Activated CD8-positive, alpha-beta T cell treated with anti-CD3 and anti-CD28 coated beads, Interleukin-2, amount 10 ng/mL, durations not matched to agents 7 days and 5 days (primary cell): Measurements from ENCODE around the gene CRABP2. TPM values are rescaled to one million over a fixed set of nuclear protein-coding genes. Genes with fewer than 3 reads are reported as not detected.

ENCODE experiments used
- ATAC-seq: fragments of 150-1000 bp; cut with Tn5 transposase; one replicate; pipeline ENCODE4 v1.10.0; 2021; ENCODE audit warnings: moderate library complexity
- CTCF ChIA-PET: fragments of 350-600 bp; sonication (Branson Sonifier 250); formaldehyde crosslinking; loops from one replicate; lab custom pipeline; 2021; ENCODE audit warnings: antibody characterized with exemption; lab: Charles Lee
- POLR2A ChIA-PET: fragments of 350-600 bp; sonication (Branson Sonifier 250); formaldehyde crosslinking; loops from one replicate; lab custom pipeline; 2021; ENCODE audit warnings: antibody characterized with exemption; lab: Charles Lee
- DNase-seq: peaks from one replicate; pipeline ENCODE4 v3.0.0-alpha.2; 2020
- H3K27ac Mint-ChIP-seq: one replicate; pipeline ENCODE4 v1.8.0; 2021; ENCODE audit warnings: mild to moderate bottlenecking, mixed read lengths
- H3K27me3 Mint-ChIP-seq: one replicate; pipeline ENCODE4 v1.8.0; 2021; ENCODE audit warnings: low read depth, mixed read lengths
- H3K36me3 Mint-ChIP-seq: one replicate; pipeline ENCODE4 v1.8.0; 2021; ENCODE audit warnings: low read depth, mixed read lengths
- H3K4me1 Mint-ChIP-seq: one replicate; pipeline ENCODE4 v1.8.0; 2021; ENCODE audit warnings: low read depth, mixed read lengths
- H3K4me3 Mint-ChIP-seq: one replicate; pipeline ENCODE4 v1.8.0; 2021; ENCODE audit warnings: mild to moderate bottlenecking, mixed read lengths
- H3K9me3 Mint-ChIP-seq: one replicate; pipeline ENCODE4 v1.8.0; 2022; ENCODE audit warnings: mixed read lengths; ENCODE audit not compliant: insufficient read depth
- total RNA-seq, 2 experiments: library from RNA; stranded (reverse); gene quantifications; one replicate each; pipeline ENCODE4 v1.2.3, GENCODE V29; 2021

Gene CRABP2
- total RNA-seq, 2 experiments from 2014 or later, result 1.3 to 1.9 TPM

GRCh38 chr1:156658945-156659574 lies 46.3 kb downstream of the CRABP2 start:
- Mint-ChIP-seq H3K27me3 (peaks cover 38% of the 10 kb centered on the region), H3K9me3 (no peaks in the 10 kb centered on the region), H3K27ac (peak overlapping the region; percentile 81), H3K4me3 (peak overlapping the region; percentile 53), H3K4me1 (peaks cover 67% of the 10 kb centered on the region), H3K36me3 (no peaks in the 10 kb centered on the region)
- no peak for DNase-seq
- no peak for ATAC-seq
- POLR2A ChIA-PET, result no interaction called here
- CTCF ChIA-PET, result interaction anchor here (0.7 to 8.5 kb wide), 28 partner anchors 8 to 274 kb away, joined by 3 to 240 read pairs (median 8); partner anchors contain the start of genes CRABP2, HAPLN2, ISG20L2 and METTL25B

- ATAC-seq, result no peak
- DNase-seq, result no peak
- Mint-ChIP-seq H3K9me3 (no peaks in the 10 kb centered on the region), H3K27ac (no peak overlapping the region), H3K27me3 (peaks cover 42% of the 10 kb centered on the region), H3K4me1 (peaks cover 66% of the 10 kb centered on the region), H3K4me3 (no peak overlapping the region), H3K36me3 (no peaks in the 10 kb centered on the region)
- POLR2A ChIA-PET, result interaction anchor here (0.9 kb wide), 1 partner anchor 31 kb away, joined by 3 read pairs; no protein-coding TSS in a partner anchor
- CTCF ChIA-PET, result interaction anchor here (0.8 to 8.5 kb wide), 17 partner anchors 10 to 216 kb away, joined by 3 to 240 read pairs (median 7); partner anchors contain the start of genes CRABP2, HAPLN2, ISG20L2 and METTL25B
Observed at GRCh38 chr1:156658496-156658895, 46.9 kb downstream of the CRABP2 start.

GRCh38 chr1:156657741-156658319 lies 47.6 kb downstream of the CRABP2 start:
- Mint-ChIP-seq H3K9me3 (no peaks in the 10 kb centered on the region), H3K4me1 (peaks cover 61% of the 10 kb centered on the region), H3K27ac (no peak overlapping the region), H3K27me3 (peaks cover 47% of the 10 kb centered on the region), H3K4me3 (no peak overlapping the region), H3K36me3 (no peaks in the 10 kb centered on the region)
- ChIA-PET POLR2A (interaction anchor here (0.9 kb wide), 1 partner anchor 30 kb away, joined by 3 read pairs; no protein-coding TSS in a partner anchor), CTCF (interaction anchor here (0.8 to 8.5 kb wide), 18 partner anchors 9 to 216 kb away, joined by 3 to 240 read pairs (median 6); partner anchors contain the start of genes CRABP2, HAPLN2, ISG20L2 and METTL25B)
- DNase-seq, result no peak
- ATAC-seq, result no peak

- H3K4me3 Mint-ChIP-seq, result no peak overlapping the region
- no peak overlapping the region for H3K27ac Mint-ChIP-seq
- peak; percentile 74 for DNase-seq
- peaks cover 49% of the 10 kb centered on the region for H3K27me3 Mint-ChIP-seq
- ChIA-PET POLR2A (no interaction called here), CTCF (interaction anchor here (0.8 to 8.5 kb wide), 19 partner anchors 9 to 215 kb away, joined by 3 to 240 read pairs (median 7); partner anchors contain the start of genes CRABP2, HAPLN2, ISG20L2 and METTL25B)
- no peaks in the 10 kb centered on the region for H3K9me3 Mint-ChIP-seq
- peak; percentile 37 for ATAC-seq
- no peaks in the 10 kb centered on the region for H3K36me3 Mint-ChIP-seq
- peaks cover 53% of the 10 kb centered on the region for H3K4me1 Mint-ChIP-seq
Observed at GRCh38 chr1:156656806-156657740, 48.3 kb downstream of the CRABP2 start.

- no peak overlapping the region for H3K27ac Mint-ChIP-seq
- POLR2A ChIA-PET, result interaction anchor here (0.7 to 1.2 kb wide), 2 partner anchors 21 to 101 kb away, joined by 3 to 4 read pairs; partner anchors contain the start of gene NES
- H3K4me3 Mint-ChIP-seq, result no peak overlapping the region
- H3K4me1 Mint-ChIP-seq, result peaks cover 43% of the 10 kb centered on the region
- CTCF ChIA-PET, result interaction anchor here (0.9 to 8.5 kb wide), 17 partner anchors 7 to 270 kb away, joined by 3 to 240 read pairs (median 6); partner anchors contain the start of genes CRABP2, HAPLN2, ISG20L2 and METTL25B
- no peaks in the 10 kb centered on the region for H3K9me3 Mint-ChIP-seq
- peaks cover 54% of the 10 kb centered on the region for H3K27me3 Mint-ChIP-seq
- H3K36me3 Mint-ChIP-seq, result no peaks in the 10 kb centered on the region
- no peak for DNase-seq
- ATAC-seq, result no peak
Observed at GRCh38 chr1:156655904-156656516, 49.4 kb downstream of the CRABP2 start.

GRCh38 chr1:156655151-156655903 lies 50.1 kb downstream of the CRABP2 start:
- peaks cover 59% of the 10 kb centered on the region for H3K27me3 Mint-ChIP-seq
- DNase-seq (no peak), ATAC-seq (no peak)
- ChIA-PET POLR2A (interaction anchor here (0.7 to 1.2 kb wide), 2 partner anchors 22 to 101 kb away, joined by 3 to 4 read pairs; partner anchors contain the start of gene NES), CTCF (interaction anchor here (1.1 to 8.5 kb wide), 13 partner anchors 11 to 270 kb away, joined by 3 to 240 read pairs (median 5); partner anchors contain the start of genes CRABP2, HAPLN2, ISG20L2 and METTL25B)
- H3K9me3 Mint-ChIP-seq, result no peaks in the 10 kb centered on the region
- H3K4me3 Mint-ChIP-seq, result no peak overlapping the region
- no peak overlapping the region for H3K27ac Mint-ChIP-seq
- H3K36me3 Mint-ChIP-seq, result no peaks in the 10 kb centered on the region
- H3K4me1 Mint-ChIP-seq, result peaks cover 36% of the 10 kb centered on the region

- CTCF ChIA-PET, result interaction anchor here (1.1 to 8.5 kb wide), 10 partner anchors 11 to 269 kb away, joined by 3 to 240 read pairs (median 6); partner anchors contain the start of genes CRABP2, HAPLN2, ISG20L2 and METTL25B
- H3K36me3 Mint-ChIP-seq, result no peaks in the 10 kb centered on the region
Observed at GRCh38 chr1:156654700-156655099, 50.7 kb downstream of the CRABP2 start.

GRCh38 chr1:156652992-156653355 lies 52.4 kb downstream of the CRABP2 start:
- POLR2A ChIA-PET, result interaction anchor here (0.6 kb wide), 1 partner anchor 75 kb away, joined by 3 read pairs; no protein-coding TSS in a partner anchor
- ATAC-seq (no peak), DNase-seq (no peak)
- CTCF ChIA-PET, result interaction anchor here (1.5 to 3.8 kb wide), 2 partner anchors 26 to 73 kb away, joined by 5 to 21 read pairs; no protein-coding TSS in a partner anchor
- Mint-ChIP-seq H3K4me1 (peaks cover 15% of the 10 kb centered on the region), H3K36me3 (no peaks in the 10 kb centered on the region), H3K27me3 (peaks cover 77% of the 10 kb centered on the region), H3K9me3 (no peaks in the 10 kb centered on the region), H3K27ac (no peak overlapping the region), H3K4me3 (no peak overlapping the region)

More at GRCh38 chr1:156654700-156655099, 50.7 kb downstream of the CRABP2 start:
- Mint-ChIP-seq H3K27ac (no peak overlapping the region), H3K4me1 (peaks cover 30% of the 10 kb centered on the region), H3K9me3 (no peaks in the 10 kb centered on the region), H3K27me3 (peaks cover 64% of the 10 kb centered on the region), H3K4me3 (no peak overlapping the region)
- DNase-seq (no peak), ATAC-seq (no peak)
- POLR2A ChIA-PET, result interaction anchor here (1.2 kb wide), 1 partner anchor 23 kb away, joined by 4 read pairs; the partner anchor contains the start of gene NES

- CTCF ChIA-PET, result interaction anchor here (1.5 to 3.8 kb wide), 3 partner anchors 8 to 74 kb away, joined by 5 to 21 read pairs (median 17); no protein-coding TSS in a partner anchor
- no peak overlapping the region for H3K27ac Mint-ChIP-seq
- DNase-seq, result peak; percentile 58
Observed at GRCh38 chr1:156652131-156652991, 53.0 kb downstream of the CRABP2 start.

More at GRCh38 chr1:156652131-156652991, 53.0 kb downstream of the CRABP2 start:
- H3K4me1 Mint-ChIP-seq, result peaks cover 8% of the 10 kb centered on the region
- ATAC-seq, result no peak
- no peaks in the 10 kb centered on the region for H3K36me3 Mint-ChIP-seq
- H3K9me3 Mint-ChIP-seq, result no peaks in the 10 kb centered on the region
- H3K4me3 Mint-ChIP-seq, result no peak overlapping the region
- POLR2A ChIA-PET, result interaction anchor here (0.6 kb wide), 1 partner anchor 75 kb away, joined by 3 read pairs; no protein-coding TSS in a partner anchor
- peaks cover 80% of the 10 kb centered on the region for H3K27me3 Mint-ChIP-seq
